ENCODE results near the gene ATRIP. TPM values are rescaled to one million over a fixed set of nuclear protein-coding genes. Genes with fewer than 3 reads are reported as not detected.

Gene ATRIP
- polyA plus RNA-seq, 1 of the 3 experiments (the other 2 are of a cell fraction), result 5.6 TPM

DNA sequence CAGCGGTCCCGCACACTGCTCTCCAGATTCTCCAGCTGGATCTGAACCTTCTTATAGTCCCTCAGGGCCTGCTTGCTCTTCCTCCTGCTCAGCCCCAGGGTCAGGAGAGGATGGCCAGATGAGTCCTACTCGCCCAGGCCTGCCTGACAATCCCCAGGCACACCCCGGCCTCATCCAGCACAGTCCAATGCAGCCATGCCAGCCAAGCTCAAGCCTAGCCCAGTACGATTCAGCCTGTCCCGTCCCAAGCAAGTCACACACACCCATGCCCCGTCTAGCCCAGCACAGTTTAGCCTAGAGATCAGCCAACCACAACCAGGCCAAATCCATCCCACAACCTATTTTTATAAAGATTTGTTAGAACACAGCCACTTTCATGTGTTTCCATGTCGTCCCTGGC is 33.5 kb upstream of the ATRIP start:
- H3K4me3 ChIP-seq (ENCODE audit: low read depth in 2 of 2, low read length in 1 of 2), result no peak overlapping the region
- no peak for DNase-seq
- ChIA-PET POLR2A (interaction anchor here (0.6 kb wide), 1 partner anchor 128 kb away, joined by 4 read pairs; no protein-coding TSS in a partner anchor), CTCF (interaction anchor here (3.1 to 15.6 kb wide), 2 partner anchors 12 to 18 kb away, joined by 14 to 399 read pairs; partner anchors contain the start of gene PLXNB1)
- no peaks in the 10 kb centered on the region for H3K4me1 ChIP-seq (ENCODE audit: control insufficient read depth in 1 of 2, insufficient read depth in 2 of 2, low read depth in 1 of 2, low read length in 1 of 2)
- no peaks in the 10 kb centered on the region for H3K9me3 ChIP-seq
- TF ChIP-seq, protein P1, sequence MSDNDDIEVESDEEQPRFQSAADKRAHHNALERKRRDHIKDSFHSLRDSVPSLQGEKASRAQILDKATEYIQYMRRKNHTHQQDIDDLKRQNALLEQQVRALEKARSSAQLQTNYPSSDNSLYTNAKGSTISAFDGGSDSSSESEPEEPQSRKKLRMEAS (IDR thresholded peaks at IDR 0.05; ENCODE audit: low read depth), result no peak
- no peak for TF ChIP-seq GABPA (IDR thresholded peaks at IDR 0.05; ENCODE audit: low read depth)
- TF ChIP-seq YY1 (IDR thresholded peaks at IDR 0.05; ENCODE audit: low read depth), result no peak
- no peak for TF ChIP-seq NRF1 (IDR thresholded peaks at IDR 0.05; ENCODE audit: low read depth, low read length)
- no peak for TF ChIP-seq JUND (IDR thresholded peaks at IDR 0.05)
- TF ChIP-seq, protein P2, sequence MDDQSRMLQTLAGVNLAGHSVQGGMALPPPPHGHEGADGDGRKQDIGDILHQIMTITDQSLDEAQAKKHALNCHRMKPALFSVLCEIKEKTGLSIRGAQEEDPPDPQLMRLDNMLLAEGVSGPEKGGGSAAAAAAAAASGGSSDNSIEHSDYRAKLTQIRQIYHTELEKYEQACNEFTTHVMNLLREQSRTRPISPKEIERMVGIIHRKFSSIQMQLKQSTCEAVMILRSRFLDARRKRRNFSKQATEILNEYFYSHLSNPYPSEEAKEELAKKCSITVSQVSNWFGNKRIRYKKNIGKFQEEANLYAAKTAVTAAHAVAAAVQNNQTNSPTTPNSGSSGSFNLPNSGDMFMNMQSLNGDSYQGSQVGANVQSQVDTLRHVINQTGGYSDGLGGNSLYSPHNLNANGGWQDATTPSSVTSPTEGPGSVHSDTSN (IDR thresholded peaks at IDR 0.05), result no peak
- TF ChIP-seq EP300 (IDR thresholded peaks at IDR 0.05; ENCODE audit: borderline replicate concordance in 1 of 2, low read depth in 1 of 2, low read length in 1 of 2), result no peak
- no peak for TF ChIP-seq TAF1 (IDR thresholded peaks at IDR 0.05; ENCODE audit: borderline replicate concordance, low read depth, low read length)
- TF ChIP-seq TCF12 (IDR thresholded peaks at IDR 0.05), result no peak
- TF ChIP-seq RCOR1 (IDR thresholded peaks at IDR 0.05; ENCODE audit: low read length), result no peak
- no peak for TF ChIP-seq SIN3A (IDR thresholded peaks at IDR 0.05; ENCODE audit: borderline replicate concordance, low read depth, low read length)
- TF ChIP-seq RFX5 (IDR thresholded peaks at IDR 0.05; ENCODE audit: low read length), result no peak
- no peak for TF ChIP-seq CHD2 (IDR thresholded peaks at IDR 0.05; ENCODE audit: low read length, partially characterized antibody)
- TF ChIP-seq, protein P3, sequence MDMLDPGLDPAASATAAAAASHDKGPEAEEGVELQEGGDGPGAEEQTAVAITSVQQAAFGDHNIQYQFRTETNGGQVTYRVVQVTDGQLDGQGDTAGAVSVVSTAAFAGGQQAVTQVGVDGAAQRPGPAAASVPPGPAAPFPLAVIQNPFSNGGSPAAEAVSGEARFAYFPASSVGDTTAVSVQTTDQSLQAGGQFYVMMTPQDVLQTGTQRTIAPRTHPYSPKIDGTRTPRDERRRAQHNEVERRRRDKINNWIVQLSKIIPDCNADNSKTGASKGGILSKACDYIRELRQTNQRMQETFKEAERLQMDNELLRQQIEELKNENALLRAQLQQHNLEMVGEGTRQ (IDR thresholded peaks at IDR 0.05; ENCODE audit: borderline replicate concordance, low read depth, low read length), result no peak
- TF ChIP-seq TEAD4 (IDR thresholded peaks at IDR 0.05; ENCODE audit: borderline replicate concordance, insufficient read depth), result no peak
- TF ChIP-seq, protein P4, sequence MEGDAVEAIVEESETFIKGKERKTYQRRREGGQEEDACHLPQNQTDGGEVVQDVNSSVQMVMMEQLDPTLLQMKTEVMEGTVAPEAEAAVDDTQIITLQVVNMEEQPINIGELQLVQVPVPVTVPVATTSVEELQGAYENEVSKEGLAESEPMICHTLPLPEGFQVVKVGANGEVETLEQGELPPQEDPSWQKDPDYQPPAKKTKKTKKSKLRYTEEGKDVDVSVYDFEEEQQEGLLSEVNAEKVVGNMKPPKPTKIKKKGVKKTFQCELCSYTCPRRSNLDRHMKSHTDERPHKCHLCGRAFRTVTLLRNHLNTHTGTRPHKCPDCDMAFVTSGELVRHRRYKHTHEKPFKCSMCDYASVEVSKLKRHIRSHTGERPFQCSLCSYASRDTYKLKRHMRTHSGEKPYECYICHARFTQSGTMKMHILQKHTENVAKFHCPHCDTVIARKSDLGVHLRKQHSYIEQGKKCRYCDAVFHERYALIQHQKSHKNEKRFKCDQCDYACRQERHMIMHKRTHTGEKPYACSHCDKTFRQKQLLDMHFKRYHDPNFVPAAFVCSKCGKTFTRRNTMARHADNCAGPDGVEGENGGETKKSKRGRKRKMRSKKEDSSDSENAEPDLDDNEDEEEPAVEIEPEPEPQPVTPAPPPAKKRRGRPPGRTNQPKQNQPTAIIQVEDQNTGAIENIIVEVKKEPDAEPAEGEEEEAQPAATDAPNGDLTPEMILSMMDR (IDR thresholded peaks at IDR 0.05), result no peak
- TF ChIP-seq EZH2phosphoT487 (IDR thresholded peaks at IDR 0.05; ENCODE audit: borderline replicate concordance, low read depth), result no peak
- TF ChIP-seq, protein P5, sequence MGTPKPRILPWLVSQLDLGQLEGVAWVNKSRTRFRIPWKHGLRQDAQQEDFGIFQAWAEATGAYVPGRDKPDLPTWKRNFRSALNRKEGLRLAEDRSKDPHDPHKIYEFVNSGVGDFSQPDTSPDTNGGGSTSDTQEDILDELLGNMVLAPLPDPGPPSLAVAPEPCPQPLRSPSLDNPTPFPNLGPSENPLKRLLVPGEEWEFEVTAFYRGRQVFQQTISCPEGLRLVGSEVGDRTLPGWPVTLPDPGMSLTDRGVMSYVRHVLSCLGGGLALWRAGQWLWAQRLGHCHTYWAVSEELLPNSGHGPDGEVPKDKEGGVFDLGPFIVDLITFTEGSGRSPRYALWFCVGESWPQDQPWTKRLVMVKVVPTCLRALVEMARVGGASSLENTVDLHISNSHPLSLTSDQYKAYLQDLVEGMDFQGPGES (IDR thresholded peaks at IDR 0.05; ENCODE audit: low read depth, low read length), result no peak
- no peak for TF ChIP-seq FOXM1 (IDR thresholded peaks at IDR 0.05; ENCODE audit: low read depth)
- H3K9ac ChIP-seq, result no peak overlapping the region
- no peak overlapping the region for H2AFZ ChIP-seq (ENCODE audit: low read depth)
- 90% methylated on average over 7 of the region's 8 CpGs for WGBS (ENCODE audit: low lambda C conversion rate)
- no peak overlapping the region for H3K4me2 ChIP-seq
- H3F3A ChIP-seq (replicated peaks; ENCODE audit: insufficient read depth), result no peaks in the 10 kb centered on the region
- no peaks in the 10 kb centered on the region for H4K20me1 ChIP-seq (ENCODE audit: insufficient read depth)
- no peaks in the 10 kb centered on the region for H3K27me3 ChIP-seq (ENCODE audit: insufficient read depth)
- no peaks in the 10 kb centered on the region for H3K9me2 ChIP-seq
- H3K27ac ChIP-seq (ENCODE audit: low read depth in 2 of 2, low read length in 1 of 2), result no peak overlapping the region
- peaks cover 0 to 80% of the 10 kb centered on the region in 2 experiments for H3K36me3 ChIP-seq (replicated peaks in 1 of 2; ENCODE audit: control insufficient read depth in 1 of 2, insufficient read depth in 2 of 2, low read length in 1 of 2)
- no peaks in the 10 kb centered on the region for H3K79me2 ChIP-seq (ENCODE audit: insufficient read depth)
